A673 (cell line): ENCODE results near the gene RANBP3. TPM values are rescaled to one million over a fixed set of nuclear protein-coding genes. Genes with fewer than 3 reads are reported as not detected.

Experiments used
- BruUV-seq: library from RNA; stranded (reverse); fragments of 400-500 nt; replicated peaks from 2 replicates; lab custom pipeline; 2021; lab: Mats Ljungman, UMichigan
- CTCF ChIA-PET: fragments of 300-600 bp; sonication (Branson Sonifier 250); formaldehyde crosslinking; loops from one replicate; lab custom pipeline; 2022; ENCODE audit warnings: antibody characterized with exemption; lab: Charles Lee
- POLR2A ChIA-PET: fragments of 300-600 bp; sonication (Branson Sonifier 250); formaldehyde crosslinking; loops from one replicate; lab custom pipeline; 2022; ENCODE audit warnings: antibody characterized with exemption; ENCODE audit not compliant: low non-redundant PET; lab: Charles Lee
- DNase-seq: peaks from one replicate; pipeline ENCODE4 v3.0.0-alpha.2; 2015; ENCODE audit warnings: low spot score
- H3K27ac ChIP-seq: fragments of 200-600 bp; sonication (generic); 2 replicates; pipeline ENCODE4 v1.5.1; 2016; ENCODE audit warnings: mixed run types, low read depth, mild to moderate bottlenecking, mixed read lengths, antibody characterized with exemption, low read length; ENCODE audit not compliant: poor library complexity, severe bottlenecking
- H3K27me3 ChIP-seq: fragments of 200-600 bp; sonication (generic); replicated peaks from 2 replicates; pipeline ENCODE4 v1.6.1; 2017; ENCODE audit warnings: mixed run types, low read depth, mild to moderate bottlenecking, mixed read lengths, antibody characterized with exemption, low read length; ENCODE audit not compliant: insufficient read depth, poor library complexity
- H3K36me3 ChIP-seq: fragments of 200-600 bp; sonication (generic); 2 replicates; pipeline ENCODE4 v1.6.1; 2016; ENCODE audit warnings: mixed run types, mild to moderate bottlenecking, mixed read lengths, antibody characterized with exemption, low read length; ENCODE audit not compliant: insufficient read depth, poor library complexity, severe bottlenecking
- H3K4me1 ChIP-seq: fragments of 200-600 bp; sonication (generic); 2 replicates; pipeline ENCODE4 v1.6.1; 2017; ENCODE audit warnings: mixed run types, mild to moderate bottlenecking, mixed read lengths, antibody characterized with exemption, low read length; ENCODE audit not compliant: insufficient read depth, poor library complexity, severe bottlenecking
- H3K4me3 ChIP-seq: fragments of 200-600 bp; sonication (generic); 2 replicates; pipeline ENCODE4 v1.5.1; 2016; ENCODE audit warnings: low read depth, mixed run types, mild to moderate bottlenecking, mixed read lengths, low read length; ENCODE audit not compliant: poor library complexity, severe bottlenecking
- H3K9me3 ChIP-seq: fragments of 200-600 bp; sonication (generic); 2 replicates; pipeline ENCODE4 v1.6.1; 2016; ENCODE audit warnings: mixed run types, low read depth, mild to moderate bottlenecking, mixed read lengths, antibody characterized with exemption, low read length; ENCODE audit not compliant: poor library complexity, severe bottlenecking
- CTCF ChIP-seq: fragments of 300-800, 200-600 bp; sonication (generic); conservative IDR thresholded peaks from 2 replicates; pipeline ENCODE4 v1.5.1; 2017; ENCODE audit warnings: low read depth, mild to moderate bottlenecking, antibody characterized with exemption, low read length, moderate library complexity, mixed read lengths
- EZH2 ChIP-seq: fragments of 200-600 bp; sonication (generic); IDR thresholded peaks from 2 replicates; pipeline ENCODE4 v1.6.1; 2017; ENCODE audit warnings: borderline replicate concordance, low read depth, mild to moderate bottlenecking, mixed read lengths, antibody characterized with exemption, low read length; ENCODE audit not compliant: poor library complexity, severe bottlenecking
- intact Hi-C: fragments of 100-400 bp; cut with micrococcal nuclease; formaldehyde crosslinking; loops from one replicate; pipeline ENCODE4 v1.10.0; 2022; ENCODE audit not compliant: unreplicated experiment
- total RNA-seq: library from RNA; stranded (reverse); gene quantifications from 2 replicates; pipeline ENCODE4 v1.2.3, GENCODE V29; 2021

RANBP3 gene
- total RNA-seq, 1 experiment from 2014 or later: 130 TPM

GRCh38 chr19:5917431-5918107, 60.4 kb downstream of the RANBP3 start:
- Histone ChIP-seq H3K4me1 (no peaks in the 10 kb centered on the region), H3K9me3 (no peaks in the 10 kb centered on the region), H3K27me3 (no peaks in the 10 kb centered on the region), H3K27ac (no peak overlapping the region), H3K36me3 (peaks cover 52% of the 10 kb centered on the region), H3K4me3 (no peak overlapping the region)
- intact Hi-C loops: no loop called here
- CTCF ChIA-PET: no interaction called here
- POLR2A ChIA-PET: no interaction called here
- no peak for TF ChIP-seq CTCF
- no peak for TF ChIP-seq EZH2
- no TSS peak for BruUV-seq
- no peak for DNase-seq

- ChIA-PET POLR2A (no interaction called here), CTCF (no interaction called here)
Measured at GRCh38 chr19:5916181-5916708, 61.7 kb downstream of the RANBP3 start.

GRCh38 chr19:5915782-5916165, 62.2 kb downstream of the RANBP3 start:
- H3K9me3 ChIP-seq: no peaks in the 10 kb centered on the region
- ChIA-PET CTCF (no interaction called here), POLR2A (no interaction called here)
- no peak overlapping the region for H3K4me3 ChIP-seq
- no peaks in the 10 kb centered on the region for H3K4me1 ChIP-seq
- DNase-seq: no peak
- no peak for TF ChIP-seq CTCF
- no peak for TF ChIP-seq EZH2
- no TSS peak for BruUV-seq
- H3K27ac ChIP-seq: no peak overlapping the region
- intact Hi-C loops: no loop called here
- peaks cover 46% of the 10 kb centered on the region for H3K36me3 ChIP-seq
- no peaks in the 10 kb centered on the region for H3K27me3 ChIP-seq

More at GRCh38 chr19:5916181-5916708, 61.7 kb downstream of the RANBP3 start:
- H3K9me3 ChIP-seq: no peaks in the 10 kb centered on the region
- no peaks in the 10 kb centered on the region for H3K4me1 ChIP-seq
- intact Hi-C loops: no loop called here
- H3K36me3 ChIP-seq: peaks cover 46% of the 10 kb centered on the region
- TSS peak; percentile 38 for BruUV-seq
- no peak overlapping the region for H3K27ac ChIP-seq
- no peak for DNase-seq
- no peak overlapping the region for H3K4me3 ChIP-seq
- TF ChIP-seq EZH2 (no peak), CTCF (no peak)
- no peaks in the 10 kb centered on the region for H3K27me3 ChIP-seq
